Measurements from ENCODE around the gene GCHFR. TPM values are rescaled to one million over a fixed set of nuclear protein-coding genes. Genes with fewer than 3 reads are reported as not detected.

Gene GCHFR
- total and polyA plus RNA-seq, 2 of the 4 experiments (the other 2 are of a cell fraction) = 2.3 to 6.5 TPM

DNA sequence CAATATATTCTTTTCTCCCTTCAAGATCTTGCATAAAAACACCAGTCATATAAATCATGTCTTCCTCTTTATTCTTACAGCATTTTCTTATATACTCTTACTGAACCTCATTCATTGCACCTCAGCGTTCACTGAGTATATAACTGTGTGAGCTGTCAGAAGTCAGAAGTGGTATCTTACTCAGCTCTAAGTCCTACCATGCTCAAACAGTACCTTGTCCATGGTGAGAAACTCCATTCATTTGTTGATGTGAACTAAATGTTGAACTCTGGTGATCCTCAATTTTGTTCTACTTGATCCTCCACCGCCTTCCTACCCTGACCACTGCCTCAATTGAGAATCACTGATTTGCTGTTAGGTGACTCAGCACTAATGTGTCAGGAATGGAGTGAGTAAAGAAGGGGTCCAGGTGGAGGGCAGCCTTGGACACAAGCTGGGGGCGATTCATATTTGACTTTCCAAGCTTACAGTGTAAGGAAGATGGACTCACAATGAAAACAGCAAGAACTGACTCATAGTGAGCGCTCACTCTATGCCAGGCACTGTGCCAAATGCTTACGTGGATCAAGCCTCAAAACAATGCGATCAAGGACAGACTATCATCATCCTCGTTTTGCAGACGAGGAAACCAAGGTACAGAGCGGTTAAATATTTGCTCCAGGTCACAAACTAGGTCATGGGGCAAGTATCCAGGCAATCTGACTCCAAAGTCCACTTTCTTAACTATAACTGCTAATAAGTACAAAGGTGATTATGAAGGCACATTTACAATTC, 29.5 kb downstream of the GCHFR start:
- intact Hi-C loops (cut with micrococcal nuclease) (no loop called here), in situ Hi-C loops (cut with MboI; ENCODE audit: low sequenced_read_pairs) (no loop called here), dilution Hi-C loops (cut with HindIII; ENCODE audit: low sequenced_read_pairs, unreplicated experiment) (no loop called here)
- no CpG with 5 or more reads among the region's 9 CpGs for WGBS, 2 experiments (ENCODE audit: extremely low coverage in 2 of 2, insufficient read length in 1 of 2)
- H3K4ac ChIP-seq (ENCODE audit: low read depth, low read length) = peak overlapping the region; percentile 42
- H3K18ac ChIP-seq (ENCODE audit: low read depth, low read length) = peak overlapping the region; percentile 52; the same call in 1 of the 2 replicates
- H3K9me3 ChIP-seq (ENCODE audit: control insufficient read depth, insufficient read depth, low read length) = no peaks in the 10 kb centered on the region
- peak overlapping the region; percentile 70 for H2AFZ ChIP-seq (replicated peaks; ENCODE audit: low read length, poor library complexity)
- no peak overlapping the region for H3K56ac ChIP-seq (ENCODE audit: extremely low read depth, insufficient read depth, low read length)
- no peak overlapping the region for H3K4me3 ChIP-seq (ENCODE audit: insufficient read depth, low read depth, low read length)
- H3K23ac ChIP-seq (ENCODE audit: low read depth, low read length) = no peak overlapping the region; the same call in 1 of the 2 replicates
- peaks cover 2% of the 10 kb centered on the region; the same call in 1 of the 2 replicates for H3K36me3 ChIP-seq (ENCODE audit: control insufficient read depth, insufficient read depth, low read length)
- peak overlapping the region; percentile 85 for H2BK5ac ChIP-seq (ENCODE audit: low read depth, low read length, poor library complexity, severe bottlenecking)
- no peaks in the 10 kb centered on the region for H3K27me3 ChIP-seq (ENCODE audit: control insufficient read depth, insufficient read depth, low read length)
- H3K14ac ChIP-seq (replicated peaks; ENCODE audit: low read depth, low read length) = peak overlapping the region; percentile 16; the same call in 1 of the 2 replicates
- H2AK5ac ChIP-seq (ENCODE audit: low read depth, low read length) = peak overlapping the region; percentile 41; the same call in 1 of the 2 replicates
- peak overlapping the region in 1 of 2 experiments; percentile 38; a peak in 1 of 4 replicates for H4K8ac ChIP-seq (ENCODE audit: low read depth in 2 of 2, low read length in 2 of 2)
- no peak overlapping the region for H3K9ac ChIP-seq (ENCODE audit: low read depth, low read length)
- ChIA-PET CTCF (interaction anchor here (1.0 kb wide), 2 partner anchors 8 to 11 kb away, joined by 5 to 6 read pairs; no protein-coding TSS in a partner anchor), POLR2A (ENCODE audit: unreplicated experiment) (no interaction called here)
- H3K27ac ChIP-seq (ENCODE audit: insufficient read depth, low read length) = peak overlapping the region; percentile 26; the same call in 1 of the 2 replicates
- no peak overlapping the region for H4K91ac ChIP-seq (ENCODE audit: insufficient read depth, low read depth, low read length)
- H3K4me2 ChIP-seq (ENCODE audit: low read depth, low read length) = peak overlapping the region; percentile 62; the same call in 1 of the 2 replicates
- TF ChIP-seq POLR2A (IDR thresholded peaks at IDR 0.05; ENCODE audit: low read depth, low read length) = no peak
- no peak for TF ChIP-seq SMC3 (IDR thresholded peaks at IDR 0.05; ENCODE audit: low read depth, low read length)
- no peak for TF ChIP-seq CEBPB (IDR thresholded peaks at IDR 0.05; ENCODE audit: low read depth, low read length)
- peak; percentile 74 for TF ChIP-seq RCOR1 (IDR thresholded peaks at IDR 0.05; ENCODE audit: insufficient replicate concordance, low read length)
- TF ChIP-seq, protein P1, sequence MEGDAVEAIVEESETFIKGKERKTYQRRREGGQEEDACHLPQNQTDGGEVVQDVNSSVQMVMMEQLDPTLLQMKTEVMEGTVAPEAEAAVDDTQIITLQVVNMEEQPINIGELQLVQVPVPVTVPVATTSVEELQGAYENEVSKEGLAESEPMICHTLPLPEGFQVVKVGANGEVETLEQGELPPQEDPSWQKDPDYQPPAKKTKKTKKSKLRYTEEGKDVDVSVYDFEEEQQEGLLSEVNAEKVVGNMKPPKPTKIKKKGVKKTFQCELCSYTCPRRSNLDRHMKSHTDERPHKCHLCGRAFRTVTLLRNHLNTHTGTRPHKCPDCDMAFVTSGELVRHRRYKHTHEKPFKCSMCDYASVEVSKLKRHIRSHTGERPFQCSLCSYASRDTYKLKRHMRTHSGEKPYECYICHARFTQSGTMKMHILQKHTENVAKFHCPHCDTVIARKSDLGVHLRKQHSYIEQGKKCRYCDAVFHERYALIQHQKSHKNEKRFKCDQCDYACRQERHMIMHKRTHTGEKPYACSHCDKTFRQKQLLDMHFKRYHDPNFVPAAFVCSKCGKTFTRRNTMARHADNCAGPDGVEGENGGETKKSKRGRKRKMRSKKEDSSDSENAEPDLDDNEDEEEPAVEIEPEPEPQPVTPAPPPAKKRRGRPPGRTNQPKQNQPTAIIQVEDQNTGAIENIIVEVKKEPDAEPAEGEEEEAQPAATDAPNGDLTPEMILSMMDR (conservative IDR thresholded peaks at IDR 0.05; ENCODE audit: low read depth, low read length) = no peak
- 0 out of 2 replicates have a peak, but pooled peaks have one; percentile 8 for TF ChIP-seq MAZ (IDR thresholded peaks at IDR 0.05; ENCODE audit: borderline replicate concordance, low read depth, low read length)
- TF ChIP-seq FOS (IDR thresholded peaks at IDR 0.05; ENCODE audit: low read depth, low read length) = peak; percentile 90
- TF ChIP-seq, protein P2, sequence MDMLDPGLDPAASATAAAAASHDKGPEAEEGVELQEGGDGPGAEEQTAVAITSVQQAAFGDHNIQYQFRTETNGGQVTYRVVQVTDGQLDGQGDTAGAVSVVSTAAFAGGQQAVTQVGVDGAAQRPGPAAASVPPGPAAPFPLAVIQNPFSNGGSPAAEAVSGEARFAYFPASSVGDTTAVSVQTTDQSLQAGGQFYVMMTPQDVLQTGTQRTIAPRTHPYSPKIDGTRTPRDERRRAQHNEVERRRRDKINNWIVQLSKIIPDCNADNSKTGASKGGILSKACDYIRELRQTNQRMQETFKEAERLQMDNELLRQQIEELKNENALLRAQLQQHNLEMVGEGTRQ (IDR thresholded peaks at IDR 0.05; ENCODE audit: low read depth, low read length) = no peak
- TF ChIP-seq RFX5 (IDR thresholded peaks at IDR 0.05; ENCODE audit: low read depth, low read length) = no peak
- TF ChIP-seq MAFK (IDR thresholded peaks at IDR 0.05; ENCODE audit: low read depth, low read length) = peak; percentile 80
- TF ChIP-seq NFE2L2 (IDR thresholded peaks at IDR 0.05; ENCODE audit: low read depth, low read length) = peak; percentile 97
- peak; percentile 15; the same call in 1 of the 2 replicates for TF ChIP-seq BHLHE40 (IDR thresholded peaks at IDR 0.05; ENCODE audit: low read depth, low read length)
- TF ChIP-seq RAD21 (IDR thresholded peaks at IDR 0.05; ENCODE audit: low read length) = no peak
- no TSS peak for BruUV-seq (replicated peaks)
- H2AK9ac ChIP-seq (replicated peaks; ENCODE audit: low read depth, low read length, poor library complexity) = peak overlapping the region; percentile 76
- H2BK120ac ChIP-seq (ENCODE audit: low read depth, low read length) = 0 out of 2 replicates have a peak overlapping the region, but pooled peaks have one; percentile 0
- peaks cover 5% of the 10 kb centered on the region for H3K4me1 ChIP-seq (ENCODE audit: control insufficient read depth, insufficient read depth, low read length)
- peaks cover 28 to 59% of the 10 kb centered on the region in 2 experiments for H3K79me1 ChIP-seq (ENCODE audit: low read depth in 1 of 2, low read length in 2 of 2)
- H4K5ac ChIP-seq (ENCODE audit: low read depth, low read length) = peak overlapping the region; percentile 4; the same call in 1 of the 2 replicates
- H2BK20ac ChIP-seq (ENCODE audit: low read depth, low read length) = peak overlapping the region; percentile 28; the same call in 1 of the 2 replicates
- H4K20me1 ChIP-seq (ENCODE audit: insufficient read depth, low read length) = peaks cover 15% of the 10 kb centered on the region; the same call in 1 of the 2 replicates
- DNase-seq (peak; percentile 98), ATAC-seq (ENCODE audit: low read depth) (peak; percentile 91)
- H2BK15ac ChIP-seq (ENCODE audit: low read depth, low read length) = peak overlapping the region; percentile 12; the same call in 1 of the 3 replicates
- H3K9me1 ChIP-seq (ENCODE audit: insufficient read depth, low read length) = peaks cover 11% of the 10 kb centered on the region; the same call in 1 of the 2 replicates

Measured in IMR-90 (cell line).